Inflammatory macrophage treated with lipopolysaccharide for 4 hours (primary cell): ENCODE measurements around the gene HEPN1.

Experiments
- DNase-seq: peaks from one replicate; pipeline ENCODE4 v3.0.0-alpha.2; 2020

Gene HEPN1

DNA sequence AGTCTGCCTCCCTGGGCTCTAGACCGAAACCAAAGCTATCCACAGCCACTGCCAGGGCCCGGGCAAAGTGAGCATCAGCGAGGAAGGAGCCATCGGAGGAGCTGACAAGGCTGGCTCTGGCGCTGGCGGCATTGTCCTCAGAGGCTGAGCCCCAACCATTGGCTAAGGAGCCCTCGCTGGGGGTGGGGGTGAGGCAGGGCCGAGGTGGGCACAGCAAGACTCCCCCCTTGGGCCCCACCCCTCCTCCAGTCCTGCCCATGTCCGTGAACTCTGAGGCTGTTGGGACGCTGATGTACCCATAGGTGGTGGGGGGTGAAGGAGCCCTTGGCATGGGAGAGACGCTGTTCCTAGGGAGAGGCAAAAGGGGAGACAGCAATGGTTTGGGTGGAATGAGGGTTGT lies 32.6 kb upstream of the HEPN1 start:
- DNase-seq: no peak

DNA sequence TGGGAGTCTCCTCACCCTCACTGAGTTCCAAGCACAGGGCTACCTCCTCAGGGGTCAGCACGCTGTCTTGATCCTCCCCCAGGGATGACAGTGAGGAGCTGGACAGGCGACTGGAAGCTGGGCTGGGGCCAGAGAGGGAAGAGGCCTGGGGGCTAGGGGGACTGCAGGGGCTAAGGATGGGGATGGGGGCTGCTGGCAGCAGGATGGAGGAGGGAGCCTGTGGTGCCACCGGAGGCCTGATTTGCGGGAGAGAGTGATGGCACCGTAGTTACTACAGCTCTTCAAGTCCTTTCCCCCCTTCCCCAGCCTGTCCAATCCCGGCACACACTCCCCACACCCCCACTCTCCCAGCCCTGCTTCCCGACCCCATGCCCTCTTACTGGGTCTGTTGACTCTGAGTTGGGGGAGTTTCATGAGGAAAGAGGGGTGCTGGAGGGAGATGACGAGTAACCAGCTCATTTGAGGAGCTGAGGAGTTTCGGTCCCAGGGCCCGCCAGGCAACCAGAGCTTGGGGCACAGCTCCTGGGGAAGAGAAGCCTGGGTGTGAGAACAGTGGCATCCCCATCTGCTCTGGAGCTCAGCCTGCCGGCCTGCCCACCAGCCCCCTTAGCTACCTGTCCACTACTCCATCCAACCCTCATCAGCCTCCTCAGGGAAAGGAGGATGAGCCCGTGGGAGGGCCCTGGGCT lies 31.9 kb upstream of the HEPN1 start:
- no peak for DNase-seq

DNA sequence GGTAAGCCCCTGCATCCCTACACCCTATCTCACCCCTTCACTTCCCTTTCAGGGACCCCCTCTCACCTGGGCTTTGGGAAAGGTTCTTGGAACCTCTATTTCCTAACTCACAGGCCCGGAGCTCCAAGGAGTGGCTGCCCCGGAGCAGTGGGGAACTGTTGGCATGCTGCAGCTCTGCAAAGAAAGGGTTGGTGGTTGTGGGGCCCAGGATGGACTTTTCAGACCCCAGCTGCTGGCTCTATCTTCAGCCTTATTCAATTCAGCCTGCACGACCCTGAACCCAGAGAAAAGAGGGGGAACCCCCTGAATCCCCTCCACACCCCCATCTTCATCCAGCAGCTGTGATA lies 31.4 kb upstream of the HEPN1 start:
- no peak for DNase-seq

DNA sequence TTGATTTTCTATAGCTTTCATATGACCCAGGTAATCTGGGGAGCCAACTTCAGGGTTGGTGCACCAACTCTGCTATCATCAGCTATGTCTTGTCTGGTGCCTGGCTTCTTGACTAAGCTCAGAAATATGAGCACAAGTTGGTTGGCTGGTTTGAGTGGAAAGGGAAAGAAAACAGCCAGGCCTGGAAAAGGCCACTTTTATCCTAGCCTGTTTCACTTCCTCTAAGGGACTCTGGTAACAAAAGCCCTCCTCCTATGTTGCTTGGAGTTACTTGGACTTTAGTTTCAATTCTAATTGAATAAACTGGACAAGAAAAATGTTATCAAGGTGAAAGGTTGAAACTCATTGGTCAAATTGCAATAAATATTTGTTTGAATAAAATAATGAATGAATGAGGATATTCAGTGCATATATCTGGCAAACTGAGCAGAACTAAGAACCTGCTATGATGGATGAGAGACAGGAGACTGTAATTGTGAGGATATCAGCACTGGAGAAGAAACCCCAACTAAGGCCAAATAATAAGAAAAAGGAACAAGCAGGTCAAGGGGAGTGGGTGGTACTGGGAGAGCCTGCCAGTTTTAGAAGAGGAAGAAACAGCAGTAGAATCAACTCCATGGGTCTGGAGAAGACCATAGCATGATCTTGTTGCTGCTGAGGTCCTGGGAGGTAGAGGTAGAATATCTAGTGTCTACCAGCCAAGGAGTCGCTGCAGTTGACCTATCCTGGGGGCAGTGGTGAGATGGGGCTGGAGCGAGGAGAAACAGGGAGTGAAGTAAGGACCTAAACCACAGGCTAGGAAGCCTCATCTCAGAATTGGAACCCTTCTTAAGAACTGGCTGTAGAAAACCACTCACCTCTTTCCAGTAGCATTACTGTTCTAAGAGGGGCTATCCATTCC lies 29.6 kb upstream of the HEPN1 start:
- peak; percentile 77 for DNase-seq

DNA sequence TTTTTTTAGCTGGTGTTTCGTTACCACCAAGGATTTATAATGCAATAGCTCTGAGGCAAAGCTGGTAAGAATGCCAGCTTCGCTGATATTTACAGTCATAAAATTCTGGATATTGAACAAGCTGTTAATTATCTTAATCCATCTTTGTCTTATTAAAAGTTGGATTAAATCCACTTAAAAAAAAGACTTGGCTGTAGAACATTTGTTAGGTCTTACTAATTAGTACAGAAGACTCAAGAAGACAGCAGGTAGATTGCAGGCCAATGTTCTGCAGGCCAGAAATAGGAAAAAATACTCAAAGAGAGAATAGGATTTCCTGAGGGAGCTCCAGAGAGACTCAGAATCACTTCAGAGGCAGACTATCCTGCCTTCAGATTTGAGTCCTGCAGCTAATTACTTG lies 28.9 kb upstream of the HEPN1 start:
- no peak for DNase-seq

DNA sequence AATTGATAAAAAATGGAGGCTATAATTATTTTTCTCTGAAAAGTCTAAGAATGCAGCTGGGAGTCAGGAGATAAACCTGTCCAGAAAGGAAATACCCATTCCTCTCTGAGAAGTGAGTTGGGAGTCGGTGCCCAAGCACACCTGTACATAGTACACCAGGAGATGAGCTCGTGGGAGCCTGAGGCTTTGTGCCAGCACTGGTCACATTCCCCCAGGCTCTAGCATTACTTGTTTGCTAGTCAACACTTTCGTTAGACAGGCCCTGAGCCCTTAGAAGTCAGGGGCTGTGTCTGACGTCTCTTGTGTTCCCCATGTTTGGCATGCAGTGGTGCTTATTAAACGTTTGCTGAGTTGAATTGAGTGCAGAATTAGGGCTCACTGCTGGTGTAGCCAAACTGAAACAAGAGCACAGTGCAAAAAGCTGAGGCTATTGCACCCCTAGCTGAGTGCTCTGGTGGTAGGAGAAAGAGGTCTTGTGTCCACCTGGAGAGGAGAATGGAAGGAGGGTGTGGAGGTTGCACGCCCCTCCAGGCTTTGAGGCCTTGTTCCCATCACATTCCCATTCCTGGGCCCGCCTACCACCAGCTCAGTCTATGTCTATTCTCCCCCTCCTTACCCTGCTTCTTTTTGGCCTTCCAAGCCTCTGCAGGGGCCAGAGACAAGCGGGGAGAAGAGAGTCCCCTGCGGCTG lies 28.2 kb upstream of the HEPN1 start:
- no peak for DNase-seq

DNA sequence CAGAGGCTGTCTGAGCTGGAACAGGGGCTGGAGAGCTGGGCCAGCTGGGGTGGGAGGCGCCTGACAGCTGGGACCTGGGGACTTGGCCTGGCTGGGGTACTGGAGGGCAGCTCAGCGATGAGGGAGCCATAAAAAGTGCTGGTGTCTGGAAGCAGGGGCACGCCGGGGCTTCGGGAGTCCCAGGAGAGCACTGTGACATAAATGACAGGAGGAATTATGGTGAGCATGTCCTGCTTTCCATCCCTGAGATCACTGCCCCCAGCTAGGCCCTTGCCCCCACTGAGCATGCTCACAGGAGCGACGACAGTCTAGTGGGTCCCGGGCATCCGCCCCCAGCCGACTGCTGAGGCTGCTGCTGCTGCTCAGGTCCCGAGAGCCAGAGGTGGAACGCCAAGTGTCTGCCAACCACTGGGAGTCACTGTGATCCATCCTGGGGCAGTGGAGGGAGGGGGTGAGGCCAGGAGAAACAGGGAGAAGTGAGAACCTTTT lies 27.6 kb upstream of the HEPN1 start:
- no peak for DNase-seq

DNA sequence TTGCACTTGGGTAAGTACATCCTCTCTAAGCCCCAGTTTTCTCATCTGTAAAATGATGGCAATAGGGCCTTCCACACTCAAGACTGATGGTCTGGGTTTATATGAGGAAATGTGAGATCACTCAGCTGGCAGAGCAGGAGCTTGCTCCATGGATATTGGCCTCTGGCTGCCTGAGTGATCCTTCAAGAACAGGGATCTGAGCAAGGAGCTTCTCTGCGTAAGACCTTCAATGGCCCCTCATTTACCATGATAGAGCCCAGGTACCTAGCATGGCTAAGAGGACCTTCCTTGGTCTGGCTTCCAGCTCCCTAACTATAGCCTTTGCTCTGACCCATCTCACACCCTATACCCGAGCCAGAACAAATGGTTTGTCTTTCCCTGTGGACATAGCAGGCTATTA lies 26.9 kb upstream of the HEPN1 start:
- no peak for DNase-seq

DNA sequence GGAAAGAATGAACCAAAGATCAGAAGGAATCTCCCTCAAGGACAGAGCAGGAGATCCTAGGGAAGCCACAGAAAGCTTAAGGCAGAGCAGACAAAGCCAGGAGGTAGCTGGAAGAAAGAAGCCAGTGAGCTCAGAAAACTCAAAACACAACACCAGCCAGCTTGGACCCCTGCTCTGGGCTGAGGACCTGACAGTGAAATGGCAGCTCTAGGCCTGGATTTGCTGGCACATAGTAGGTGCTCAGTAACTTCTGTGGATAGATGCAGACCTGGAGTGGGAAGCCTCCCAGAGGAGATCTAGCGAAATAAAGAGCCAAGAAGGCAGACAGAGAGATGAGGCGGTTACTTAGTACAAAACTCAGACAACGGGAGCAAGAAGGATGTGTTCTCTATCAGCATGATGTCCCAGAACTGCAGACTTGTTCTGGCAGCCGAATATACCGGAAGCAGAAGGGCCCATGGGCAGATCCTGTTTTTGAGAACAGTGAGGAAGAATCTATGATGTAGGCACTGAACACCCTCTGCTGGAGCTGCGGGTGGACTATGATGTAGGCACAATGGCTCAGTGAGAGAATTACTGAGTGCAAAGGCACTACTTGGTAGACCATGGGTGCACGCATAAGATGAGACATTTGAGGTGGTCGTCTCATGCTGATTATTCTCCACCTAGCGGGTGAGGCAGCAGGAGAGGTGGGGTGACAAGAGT lies 26.1 kb upstream of the HEPN1 start:
- DNase-seq: peak; percentile 34

DNA sequence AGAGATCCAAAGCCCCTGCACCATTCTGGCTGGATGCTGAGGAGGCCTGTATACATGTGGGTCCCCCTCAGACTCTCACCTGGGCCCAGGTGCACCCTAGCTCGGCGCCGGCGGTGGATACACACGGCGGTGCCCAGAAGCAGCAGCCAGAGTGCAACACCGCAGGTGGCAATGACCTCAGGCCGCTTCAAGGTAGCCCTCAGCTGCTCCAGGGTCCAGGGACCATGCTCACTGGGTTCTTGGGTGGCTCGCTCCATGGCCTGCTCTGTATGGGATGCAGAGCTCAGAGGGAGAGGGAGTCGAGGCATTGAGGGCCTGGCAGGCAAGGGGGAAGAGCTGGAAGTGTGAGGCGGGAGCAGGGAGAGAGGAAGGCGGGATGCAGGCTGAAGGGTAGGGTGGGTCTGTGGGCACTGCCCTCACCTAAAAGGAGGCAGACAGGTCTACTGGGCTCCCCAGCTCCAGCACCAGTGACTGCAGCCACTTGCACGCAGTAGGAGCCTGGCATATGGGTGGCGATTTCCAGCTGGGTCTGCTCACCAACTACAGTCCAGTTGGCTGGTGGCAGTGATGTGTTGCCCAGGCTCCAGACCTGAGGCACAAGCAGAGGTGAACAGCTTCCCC lies 25.2 kb upstream of the HEPN1 start:
- no peak for DNase-seq

DNA sequence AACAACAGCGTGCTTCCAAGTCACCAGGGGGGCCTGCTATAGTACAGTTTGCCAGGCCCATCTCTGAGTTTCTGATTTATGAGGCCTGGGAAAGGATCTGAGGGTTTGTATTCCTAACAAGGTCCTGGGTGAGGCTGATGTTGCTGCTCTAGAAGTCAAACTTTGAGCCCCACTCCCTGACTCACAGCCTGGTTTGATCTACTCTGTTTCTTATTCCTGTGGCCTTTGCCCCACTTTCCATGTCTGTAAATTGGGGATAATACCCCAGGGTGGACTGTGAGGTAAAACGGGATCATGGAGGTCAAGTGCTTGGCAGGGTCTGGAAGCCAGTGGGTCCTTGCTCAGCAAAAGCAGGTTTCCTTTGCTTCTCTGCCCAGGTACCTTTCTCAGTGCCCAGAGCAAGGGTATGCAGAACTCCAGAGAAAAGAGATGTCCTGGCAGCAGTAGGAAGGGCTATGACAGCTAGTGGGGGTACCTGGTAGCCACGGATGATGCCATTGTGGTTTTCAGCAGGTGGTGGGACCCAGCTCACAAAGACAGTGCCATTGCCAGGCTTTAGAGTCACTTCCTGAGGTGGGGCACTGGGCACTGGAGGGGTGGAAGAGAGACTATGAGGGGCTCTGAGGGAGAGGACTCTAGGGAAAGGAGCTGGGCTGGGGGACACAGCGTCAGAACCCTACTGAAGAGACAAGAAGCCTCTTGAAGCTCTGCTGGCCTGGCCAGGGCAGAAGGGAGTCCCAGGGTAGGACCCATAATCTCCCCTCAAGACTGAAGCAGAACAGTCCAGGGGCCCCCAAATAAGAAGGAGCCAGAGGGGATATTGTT lies 24.2 kb upstream of the HEPN1 start:
- DNase-seq: no peak

DNA sequence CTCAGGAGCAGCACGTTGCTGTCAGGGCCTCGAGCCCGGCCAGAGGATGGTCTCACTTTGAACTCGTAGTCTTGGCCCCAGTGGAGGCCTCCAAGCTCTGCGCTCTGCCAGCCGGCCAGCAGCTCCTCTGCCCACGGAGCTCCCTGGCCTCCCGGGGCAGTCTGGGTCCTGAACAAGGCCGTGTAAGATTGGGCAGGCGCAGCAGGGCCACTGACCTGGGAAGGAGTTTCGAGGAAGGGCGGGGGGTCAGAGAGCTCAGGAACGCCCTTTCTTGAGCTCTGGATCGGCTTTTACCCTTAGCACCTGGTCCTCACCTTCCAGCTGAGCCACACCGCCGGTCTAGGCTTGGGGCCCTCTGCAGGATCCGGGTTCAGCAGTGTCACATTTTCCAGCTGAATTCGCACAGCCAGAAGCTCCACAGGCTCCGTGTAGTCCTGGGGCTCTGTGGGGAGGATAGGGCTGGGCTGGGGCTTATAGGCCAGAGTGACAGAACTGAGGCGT lies 23.5 kb upstream of the HEPN1 start:
- DNase-seq: no peak

DNA sequence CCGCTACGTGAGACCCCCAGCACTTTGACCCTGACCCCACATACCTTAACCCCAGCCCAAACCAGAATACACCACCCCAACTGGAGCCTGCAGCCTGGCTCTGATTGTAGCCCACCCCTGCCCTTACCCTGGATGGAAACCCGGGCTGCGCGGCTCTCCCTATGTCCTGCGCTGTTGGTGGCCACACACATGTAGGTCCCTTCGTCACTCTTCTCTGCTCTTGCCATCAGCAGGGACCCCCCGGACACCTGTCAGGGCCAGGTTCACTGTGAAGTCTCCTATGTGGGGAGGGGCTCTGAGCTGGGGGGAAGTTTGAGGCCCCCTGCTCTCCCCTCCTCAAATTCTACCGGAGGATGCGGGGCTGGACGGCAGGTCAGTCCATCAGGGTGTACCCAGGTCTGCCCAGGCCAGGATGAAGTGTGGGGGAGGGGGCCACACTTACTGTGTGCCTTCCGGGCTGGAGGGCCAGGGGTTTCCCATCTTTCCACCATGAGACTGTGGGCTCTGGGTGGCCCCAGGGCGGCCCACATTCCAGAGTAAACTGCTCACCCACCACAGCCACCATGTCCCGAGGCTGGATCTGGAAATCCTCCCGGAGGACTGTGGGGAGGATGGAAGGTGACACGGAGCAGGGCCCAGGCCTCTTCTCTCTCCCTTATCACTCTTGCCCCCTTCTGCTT lies 22.8 kb upstream of the HEPN1 start:
- DNase-seq: no peak

DNA sequence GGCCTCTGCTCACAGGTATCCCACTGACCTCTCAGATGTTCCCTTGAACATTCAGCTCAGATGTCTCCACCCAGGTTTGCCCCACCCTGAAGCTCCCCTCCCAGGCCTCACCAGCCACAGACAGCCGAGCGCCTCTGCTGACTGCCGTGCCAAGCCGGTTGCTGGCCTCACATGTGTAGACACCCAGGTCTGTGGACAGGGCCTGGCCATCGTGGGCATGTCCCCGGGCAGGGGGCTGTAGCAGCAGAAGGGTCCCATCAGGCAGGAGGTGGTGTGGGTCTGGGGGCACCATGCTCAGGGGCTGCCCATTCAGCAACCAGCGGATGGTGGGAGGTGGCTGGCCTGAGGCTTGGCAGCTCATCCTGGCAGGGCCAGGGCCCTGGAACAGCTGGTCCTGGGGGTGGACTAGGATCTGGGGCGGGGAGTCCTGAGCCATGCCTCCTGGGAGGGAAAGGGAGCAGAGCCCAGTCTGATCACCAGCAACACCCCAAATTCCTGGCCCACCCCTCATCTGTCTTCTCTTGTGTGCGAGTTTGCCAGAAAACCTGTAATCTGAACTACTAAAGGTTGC lies 22.1 kb upstream of the HEPN1 start:
- no peak for DNase-seq

DNA sequence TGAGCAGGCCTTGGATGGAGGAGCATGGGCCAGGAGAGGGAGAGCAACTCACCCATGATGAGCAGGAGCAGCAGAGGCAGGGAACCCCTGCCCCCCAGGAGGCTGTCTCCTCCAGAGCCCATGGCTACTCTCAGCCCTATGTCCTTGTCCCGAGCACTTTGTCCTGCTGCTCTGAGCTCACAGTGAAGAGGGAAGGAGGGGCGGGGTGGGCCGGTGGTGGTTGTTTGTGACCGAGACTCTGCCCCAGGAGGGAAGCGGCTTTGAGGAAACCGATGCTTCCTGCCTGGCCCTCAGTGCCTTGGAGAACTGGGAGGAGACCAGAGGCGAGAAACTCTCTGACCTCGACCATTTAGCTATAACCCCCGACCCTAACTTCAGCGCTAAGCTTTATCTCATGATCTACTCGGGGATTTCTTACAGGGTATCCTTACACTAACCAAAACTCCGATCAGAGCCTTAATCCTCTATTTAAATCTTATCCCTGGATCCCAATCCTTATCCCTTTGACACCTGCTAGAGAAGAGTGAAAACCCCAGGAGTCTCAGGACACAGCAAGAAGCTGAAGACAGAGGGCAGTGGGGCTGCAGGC lies 21.3 kb upstream of the HEPN1 start, which contains the start of gene ROBO4:
Gene ROBO4, minus strand, starts transcription at position 192 of the 589 bp plus-strand sequence. Its CDS starts 70 bp downstream, at position 122.
- no peak for DNase-seq

DNA sequence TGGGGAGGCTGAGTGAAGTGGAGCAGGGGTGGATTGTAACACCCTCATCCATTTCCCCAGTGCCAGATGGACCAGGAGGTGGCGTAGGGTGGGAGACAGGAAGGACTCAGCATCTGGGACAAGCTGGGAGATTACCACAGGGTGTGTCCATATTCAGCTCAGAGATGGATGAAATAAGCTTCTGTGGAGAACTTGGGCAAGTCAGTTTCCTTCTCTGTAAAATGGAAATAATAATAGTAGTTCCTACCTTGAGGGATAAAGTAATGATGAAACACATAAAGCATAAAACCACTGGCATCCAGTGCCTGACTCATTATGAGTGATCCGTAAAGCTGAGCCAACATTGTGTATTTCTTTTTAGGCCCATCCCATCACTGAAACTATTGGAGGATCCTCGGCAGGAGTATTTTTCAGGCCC lies 20.8 kb upstream of the HEPN1 start:
- DNase-seq: peak; percentile 27

DNA sequence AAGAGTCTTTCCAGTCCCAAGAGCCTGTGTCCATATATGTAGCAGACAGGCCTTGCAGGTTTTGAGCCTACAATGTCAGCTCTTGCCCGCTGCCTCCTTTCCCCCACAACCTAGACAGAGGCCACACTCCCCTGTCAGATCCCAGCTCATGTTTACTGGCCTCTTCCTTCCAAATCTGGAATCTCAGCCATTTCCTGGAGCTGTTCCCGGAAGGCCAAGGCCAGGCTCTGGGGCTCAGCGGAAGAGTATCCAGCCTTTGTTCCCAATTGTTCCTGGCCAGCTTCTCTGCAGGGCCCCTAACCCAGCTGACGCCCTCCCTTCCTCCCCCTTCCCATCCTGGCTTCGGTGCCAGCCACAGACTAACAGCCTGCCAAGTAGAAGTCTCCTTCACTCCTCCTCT lies 20.3 kb upstream of the HEPN1 start:
- no peak for DNase-seq

DNA sequence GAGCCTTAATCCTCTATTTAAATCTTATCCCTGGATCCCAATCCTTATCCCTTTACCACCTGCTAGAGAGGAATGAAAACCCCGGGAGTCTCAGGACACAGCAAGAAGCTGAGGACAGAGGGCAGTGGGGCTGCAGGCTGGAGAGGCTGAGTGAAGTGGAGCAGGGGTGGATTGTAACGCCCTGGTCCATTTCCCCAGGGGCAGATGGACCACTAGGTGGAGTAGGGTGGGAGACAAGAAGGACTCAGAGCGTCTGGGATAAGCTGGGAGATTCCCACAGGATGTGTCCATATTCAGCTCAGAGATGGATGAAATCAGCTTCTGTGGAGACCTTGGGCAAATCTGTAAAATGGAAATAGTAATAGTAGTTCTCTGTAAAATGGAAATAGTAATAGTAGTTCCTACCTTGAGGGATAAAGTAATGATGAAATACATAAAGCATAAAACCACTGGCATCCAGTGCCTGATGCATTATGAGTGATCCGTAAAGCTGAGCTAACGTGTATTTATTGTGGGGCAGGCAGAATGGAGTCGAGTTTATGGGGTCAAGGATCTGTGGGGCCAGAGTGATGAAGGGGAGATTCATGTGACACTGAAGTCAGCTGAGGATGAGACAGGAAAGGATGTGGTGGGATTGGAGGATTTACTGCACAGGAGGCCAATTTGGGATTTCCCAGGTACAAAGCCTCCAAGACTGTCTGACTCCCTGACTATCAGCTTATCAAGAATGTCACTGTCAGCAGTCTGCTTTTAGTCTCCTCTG lies 19.5 kb upstream of the HEPN1 start:
- DNase-seq: no peak

DNA sequence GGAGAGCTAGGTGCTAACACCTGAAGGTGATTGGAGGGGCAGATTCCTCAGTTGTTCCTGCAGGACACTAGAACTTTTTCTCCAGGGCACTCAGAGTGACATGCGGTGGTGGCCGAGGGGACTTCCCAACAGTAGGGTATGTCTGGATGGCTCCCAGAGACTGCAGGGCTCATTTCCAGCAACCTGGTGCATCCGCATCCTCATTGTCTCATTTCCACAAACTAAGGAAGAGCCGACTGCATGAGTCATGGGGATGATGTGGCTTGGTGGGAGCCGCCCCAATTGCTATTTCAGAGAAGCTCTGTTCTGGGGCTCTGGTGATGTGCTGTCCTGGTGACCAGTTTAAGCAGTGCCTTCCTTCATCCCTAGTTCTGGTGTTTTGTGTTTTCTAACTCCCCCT lies 18.6 kb upstream of the HEPN1 start:
- no peak for DNase-seq
